ELF-1 (cell line): Measurements from ENCODE around the gene RAPGEF4.
A peak's percentile ranks its signal among the peaks of the same experiment; 100 is the strongest.
"Not testable (repeated sequence)": the region's sequence is repeated elsewhere in the genome, so short reads cannot be mapped to it uniquely, and the experiment has no call there.

Experiments used
- DNase-seq: peaks from one replicate; pipeline ENCODE4 v3.0.0-alpha.2; 2016; ENCODE audit warnings: low read depth, low spot score

Gene RAPGEF4

GRCh38 chr2:173033084-173033483 lies 297.4 kb downstream of the RAPGEF4 start:
- DNase-seq: no peak

- no peak for DNase-seq
Measured at GRCh38 chr2:173034143-173034542, 298.5 kb downstream of the RAPGEF4 start.

DNA sequence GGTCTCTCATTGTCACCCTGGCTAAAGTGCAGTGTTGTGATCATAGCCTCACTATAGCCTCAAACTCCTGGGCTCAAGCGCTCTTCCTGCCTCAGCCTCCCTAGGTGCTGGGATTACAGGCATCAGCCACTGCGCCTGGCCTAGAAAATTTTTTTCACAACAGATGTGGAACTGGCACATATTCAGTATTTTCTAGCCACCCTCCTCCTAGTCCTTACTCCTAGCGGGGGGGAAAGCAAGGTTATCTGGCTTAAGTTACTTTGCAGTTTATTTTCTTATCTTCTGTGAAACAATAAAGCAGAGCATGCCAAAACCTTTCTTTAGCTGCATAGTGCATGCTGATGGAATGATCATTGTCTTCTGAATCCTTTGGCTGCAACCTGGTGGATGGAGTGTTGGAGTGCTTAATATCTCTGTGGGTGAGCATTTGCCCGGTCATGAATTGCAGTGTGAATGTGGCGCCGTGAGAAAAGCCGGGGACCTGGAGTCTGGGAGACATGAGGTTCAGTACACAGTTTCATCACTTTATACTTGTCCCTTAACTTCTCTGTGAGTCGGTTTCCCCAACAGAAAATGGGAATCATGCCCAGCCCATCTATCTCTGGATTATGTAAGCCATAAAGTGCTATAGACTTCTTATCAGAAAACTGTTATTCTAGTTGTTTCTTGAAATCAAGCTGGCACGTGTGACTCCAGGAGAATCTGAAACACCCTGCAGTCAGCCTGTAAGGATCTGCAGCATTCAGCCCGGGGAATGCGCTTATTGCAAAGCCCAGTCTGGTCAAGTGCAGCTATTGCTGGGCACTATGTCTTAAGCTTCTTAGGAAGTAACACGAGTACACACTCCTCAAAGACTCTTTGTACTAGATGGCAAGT lies 301.8 kb downstream of the RAPGEF4 start:
- no peak for DNase-seq

- DNase-seq: not testable (repeated sequence)
Measured at GRCh38 chr2:173038257-173038656, 302.6 kb downstream of the RAPGEF4 start.

GRCh38 chr2:173040729-173041128 lies 305.1 kb downstream of the RAPGEF4 start:
- DNase-seq: no peak

DNA sequence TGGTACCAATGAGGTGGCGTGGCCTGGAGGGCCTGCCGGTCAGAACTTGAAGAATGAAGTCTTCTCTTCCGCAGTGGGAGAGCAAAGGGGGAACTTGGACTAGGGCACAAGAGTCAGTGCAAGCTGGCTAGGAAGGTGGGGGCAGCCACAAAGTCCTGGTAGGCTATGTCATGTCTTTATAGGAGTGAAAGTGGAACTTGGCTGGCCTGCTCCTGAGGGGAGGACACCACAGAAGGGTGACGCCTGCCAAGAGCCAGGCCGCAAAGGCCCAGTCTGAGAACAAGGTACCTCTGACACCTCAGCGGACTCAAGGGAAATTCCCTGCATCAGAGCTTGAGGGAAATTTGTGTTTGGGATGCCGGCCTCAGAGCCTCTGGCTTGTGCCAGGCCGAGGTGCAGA lies 307.8 kb downstream of the RAPGEF4 start:
- DNase-seq: no peak

DNA sequence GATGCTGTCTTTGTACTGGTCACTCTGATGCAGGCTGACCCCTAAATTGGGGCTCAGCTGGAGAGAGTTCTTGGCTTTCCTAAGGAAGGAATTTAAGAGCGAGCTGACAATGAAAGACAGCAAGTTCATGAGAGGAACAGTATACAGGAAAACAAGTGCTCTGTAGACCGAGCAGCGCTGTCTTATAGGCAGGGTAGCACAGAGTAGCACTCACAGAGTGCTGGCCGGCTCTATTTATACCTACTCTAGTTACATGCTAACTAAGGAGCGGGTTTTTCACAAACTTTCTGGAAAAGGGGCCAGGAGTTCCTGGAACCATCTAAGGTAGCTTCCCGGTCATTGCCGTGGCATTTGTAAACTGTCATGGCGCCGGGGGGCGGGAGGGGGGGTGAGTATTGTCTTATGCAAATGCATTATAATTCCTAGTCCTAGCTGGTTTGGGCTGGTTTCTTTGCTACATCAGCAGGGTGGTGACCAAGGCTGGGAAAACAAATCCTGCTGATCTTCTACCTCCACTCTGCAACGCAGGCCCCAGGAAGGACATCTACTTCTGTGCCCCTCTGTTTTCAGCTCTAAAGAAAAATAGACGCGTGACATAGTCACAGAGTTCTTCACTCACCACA lies 308.4 kb downstream of the RAPGEF4 start:
- DNase-seq: peak; percentile 8

- no peak for DNase-seq
Measured at GRCh38 chr2:173044686-173045085, 309.0 kb downstream of the RAPGEF4 start.

DNA sequence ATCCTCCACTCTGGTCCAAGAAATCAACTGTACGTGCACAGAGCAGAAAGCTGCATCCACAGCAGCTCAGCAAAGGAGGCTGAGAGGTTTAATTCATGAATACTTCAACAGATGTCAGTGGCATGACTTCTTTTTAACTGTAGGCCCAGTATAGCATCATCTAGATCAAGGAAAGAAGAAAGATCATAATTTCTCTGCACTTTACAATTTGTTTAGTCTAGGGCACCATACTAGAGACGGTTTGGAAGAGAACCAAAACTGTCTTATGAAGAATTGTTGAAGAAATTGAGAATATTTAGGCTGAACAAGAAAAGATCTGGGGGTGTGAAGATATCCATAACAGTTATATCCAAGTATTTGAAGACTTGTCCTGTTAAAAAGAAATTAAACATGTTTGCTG lies 309.5 kb downstream of the RAPGEF4 start:
- no peak for DNase-seq

- DNase-seq: no peak
Measured at GRCh38 chr2:173048522-173048896, 312.9 kb downstream of the RAPGEF4 start.

- no peak for DNase-seq
Measured at GRCh38 chr2:173048897-173049661, 313.4 kb downstream of the RAPGEF4 start.

GRCh38 chr2:173049831-173050230 lies 314.2 kb downstream of the RAPGEF4 start:
- DNase-seq: no peak

GRCh38 chr2:173050684-173051083 lies 315.0 kb downstream of the RAPGEF4 start:
- DNase-seq: no peak

- no peak for DNase-seq
Measured at GRCh38 chr2:173051463-173052215, 316.0 kb downstream of the RAPGEF4 start.

- no peak for DNase-seq
Measured at GRCh38 chr2:173053043-173053699, 317.5 kb downstream of the RAPGEF4 start.

GRCh38 chr2:173054466-173054865 lies 318.8 kb downstream of the RAPGEF4 start:
- DNase-seq: no peak

DNA sequence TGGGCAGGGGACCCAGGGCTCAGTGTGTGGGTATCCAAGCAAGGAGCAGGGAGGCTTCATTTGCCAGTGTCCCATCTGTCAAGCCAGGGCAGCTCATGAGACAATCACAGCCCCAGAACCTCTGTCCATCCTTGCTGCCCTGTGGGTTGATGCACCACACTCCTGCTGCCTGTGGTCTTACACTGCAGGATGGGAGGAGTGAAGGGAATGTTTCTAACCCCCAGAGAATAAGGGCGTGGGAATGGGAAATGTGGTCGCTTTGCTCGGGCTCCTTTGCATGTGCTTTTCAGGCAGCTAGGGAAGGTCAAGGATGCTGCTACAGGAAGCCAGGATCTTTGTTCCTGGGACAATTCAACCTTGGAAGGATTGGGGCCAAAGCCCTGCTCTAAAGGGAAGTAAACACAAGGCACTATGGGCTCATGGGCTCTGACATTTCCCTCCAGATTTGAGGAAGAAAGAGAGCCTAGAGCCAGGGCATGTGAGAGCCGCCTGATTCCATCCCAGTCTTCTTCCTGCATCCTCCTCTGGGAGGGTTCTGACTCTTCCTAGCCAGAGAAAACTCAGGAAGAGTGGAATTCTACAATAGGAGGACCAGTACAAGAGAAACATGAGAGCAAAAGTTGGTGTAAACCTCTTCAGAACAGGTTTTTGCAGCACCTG lies 321.2 kb downstream of the RAPGEF4 start:
- DNase-seq: no peak

- DNase-seq: no peak
Measured at GRCh38 chr2:173058097-173058496, 322.5 kb downstream of the RAPGEF4 start.

DNA sequence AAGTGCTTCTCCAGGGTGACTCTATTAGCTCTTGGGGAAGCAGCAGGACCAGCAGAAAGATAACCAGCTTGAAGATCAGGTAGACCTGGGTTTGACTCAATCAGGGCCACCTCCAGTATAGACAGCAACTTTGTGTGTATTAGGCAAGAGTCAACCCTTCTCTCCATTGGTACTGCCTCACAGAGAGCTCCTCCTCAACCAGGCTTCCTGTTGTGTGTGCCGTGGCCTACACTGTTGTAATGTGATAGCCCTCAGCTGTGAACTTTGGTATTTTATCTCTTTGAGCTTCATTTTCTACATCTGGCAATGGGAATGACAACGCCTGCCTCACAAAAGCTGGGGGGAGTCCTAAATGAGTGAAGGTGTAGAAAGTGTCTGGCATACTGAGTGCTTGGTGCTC lies 323.0 kb downstream of the RAPGEF4 start:
- no peak for DNase-seq

DNA sequence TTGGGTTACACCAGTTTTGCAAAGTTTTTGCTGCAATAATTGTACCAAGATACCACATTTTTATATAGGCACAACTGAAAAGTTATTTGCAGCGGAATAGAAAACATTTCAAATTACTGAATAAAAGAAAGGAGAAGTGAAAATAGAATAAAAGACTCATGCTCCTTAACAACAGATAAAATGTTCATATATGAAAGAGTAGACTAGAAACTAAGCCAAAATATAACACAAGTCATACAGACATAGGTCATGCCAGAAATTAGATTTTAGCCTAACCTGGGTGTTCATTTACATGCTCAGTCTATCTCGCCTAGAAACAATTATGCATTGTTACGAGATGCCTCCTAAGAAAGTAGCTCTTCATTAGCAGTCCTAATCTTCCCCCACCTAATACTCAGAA lies 323.6 kb downstream of the RAPGEF4 start:
- DNase-seq: no peak
